COLO668 (cell line): Measurements from ENCODE around the gene VPS11.
A peak's percentile ranks its signal among the peaks of the same experiment; 100 is the strongest.

ENCODE experiments used
- DNase-seq: peaks from one replicate; lab custom pipeline; 2025; ENCODE audit not compliant: unreplicated experiment; lab: John Stamatoyannopoulos, UW

Gene VPS11

DNA sequence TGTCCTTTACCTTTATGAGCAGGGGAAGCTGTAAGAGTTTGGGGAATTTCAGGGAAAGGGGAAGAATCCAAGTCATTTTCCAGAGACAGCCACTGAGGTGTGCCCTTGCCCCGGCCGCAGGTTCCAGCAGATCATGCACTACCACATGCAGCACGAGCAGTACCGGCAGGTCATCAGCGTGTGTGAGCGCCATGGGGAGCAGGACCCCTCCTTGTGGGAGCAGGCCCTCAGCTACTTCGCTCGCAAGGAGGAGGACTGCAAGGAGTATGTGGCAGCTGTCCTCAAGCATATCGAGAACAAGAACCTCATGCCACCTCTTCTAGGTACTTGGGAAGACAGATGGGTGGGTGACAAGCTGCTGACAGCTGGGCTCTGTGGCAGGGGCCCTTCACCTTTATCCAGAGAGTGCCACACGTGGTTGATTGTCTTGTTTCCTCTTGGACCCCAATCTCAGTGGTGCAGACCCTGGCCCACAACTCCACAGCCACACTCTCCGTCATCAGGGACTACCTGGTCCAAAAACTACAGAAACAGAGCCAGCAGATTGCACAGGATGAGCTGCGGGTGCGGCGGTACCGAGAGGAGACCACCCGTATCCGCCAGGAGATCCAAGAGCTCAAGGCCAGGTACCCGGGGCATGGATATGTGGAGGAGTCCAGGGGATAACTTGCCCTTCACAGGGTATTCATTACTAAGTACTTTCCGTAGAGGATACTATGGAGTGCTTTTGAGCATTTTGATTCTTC is 11.2 kb downstream of the VPS11 start:
- no peak for DNase-seq

DNA sequence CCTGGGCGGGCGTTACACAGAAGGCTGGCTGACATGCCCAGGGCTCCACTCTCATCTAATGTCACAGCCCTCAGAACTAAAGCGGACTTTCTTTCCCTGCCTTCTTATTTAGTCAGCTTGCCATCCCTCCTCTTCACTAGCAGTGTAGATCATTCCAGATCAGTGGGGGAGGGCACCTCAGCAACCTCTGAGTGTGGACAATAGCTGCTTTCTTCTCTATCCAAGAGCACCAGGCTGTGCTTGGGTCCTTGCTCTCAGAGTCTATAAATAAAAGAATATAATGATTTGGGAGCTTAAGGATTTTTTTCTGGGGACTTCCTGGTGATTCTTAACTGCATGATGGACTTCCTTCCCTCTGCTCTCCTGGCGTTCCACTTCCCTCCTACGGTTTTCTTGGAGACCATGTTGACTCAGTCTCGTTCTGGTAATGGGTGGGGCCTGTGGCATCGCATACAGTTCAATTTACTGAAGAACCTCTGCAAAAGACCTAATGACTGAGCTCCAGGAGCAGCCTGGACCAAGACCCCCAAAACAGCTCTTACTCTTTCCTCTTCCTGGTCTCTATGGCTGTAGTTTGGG is 14.2 kb downstream of the VPS11 start:
- DNase-seq = no peak

DNA sequence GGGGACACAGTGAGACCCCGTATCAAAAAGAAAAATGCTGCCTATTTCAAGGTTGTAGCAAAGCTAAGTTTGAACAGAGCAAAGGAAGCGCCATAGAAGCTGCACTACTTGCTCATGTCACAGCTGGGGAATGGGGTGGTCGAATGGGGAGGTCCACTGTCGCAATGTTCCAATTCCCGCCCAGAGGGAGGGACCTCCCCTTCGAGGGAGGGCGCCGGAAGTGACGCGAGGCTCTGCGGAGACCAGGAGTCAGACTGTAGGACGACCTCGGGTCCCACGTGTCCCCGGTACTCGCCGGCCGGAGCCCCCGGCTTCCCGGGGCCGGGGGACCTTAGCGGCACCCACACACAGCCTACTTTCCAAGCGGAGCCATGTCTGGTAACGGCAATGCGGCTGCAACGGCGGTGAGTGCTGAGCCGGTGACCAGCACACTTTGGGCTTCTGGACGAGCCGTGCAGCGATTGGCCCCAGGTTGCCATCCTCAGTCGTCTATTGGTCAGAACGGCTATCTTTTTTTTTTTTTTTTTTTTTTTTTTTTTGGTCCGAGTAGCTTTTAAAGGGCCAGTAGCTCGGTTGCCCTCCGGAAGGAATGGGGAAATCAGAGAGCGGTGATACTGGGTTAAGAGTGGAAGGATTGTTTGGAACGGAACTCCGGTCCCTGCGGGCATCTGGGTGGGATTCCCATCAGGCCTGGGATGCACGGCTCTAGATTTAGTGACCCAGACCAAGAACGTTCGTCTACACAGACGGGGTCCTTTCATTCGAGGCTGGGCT is 17.2 kb downstream of the VPS11 start, which contains the start of gene HMBS:
Gene HMBS (plus strand): TSS at position 219 of the 774 bp plus-strand sequence. CDS start 153 bp downstream, at position 372.
- DNase-seq = peak; percentile 88

DNA sequence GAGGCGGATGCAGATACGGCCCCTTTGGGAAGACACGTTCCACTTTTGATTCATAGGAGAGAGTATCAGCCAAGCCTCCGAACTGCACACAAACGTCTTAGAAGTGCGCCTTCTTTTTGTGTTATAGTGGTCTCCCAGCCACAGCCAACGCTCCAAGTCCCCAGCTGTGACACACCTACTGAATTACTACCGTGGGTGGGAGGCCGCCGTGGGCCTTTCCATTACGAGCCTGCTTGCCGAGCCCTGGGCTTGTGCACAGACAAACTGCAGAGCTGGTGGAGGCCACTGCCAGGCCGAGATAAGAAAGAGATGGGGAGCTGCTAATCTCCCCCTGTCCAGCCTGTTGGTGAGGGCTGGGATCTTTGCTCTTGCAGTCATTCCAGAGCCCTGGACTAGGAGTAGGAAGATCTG is 17.8 kb downstream of the VPS11 start:
- DNase-seq = peak; percentile 36

DNA sequence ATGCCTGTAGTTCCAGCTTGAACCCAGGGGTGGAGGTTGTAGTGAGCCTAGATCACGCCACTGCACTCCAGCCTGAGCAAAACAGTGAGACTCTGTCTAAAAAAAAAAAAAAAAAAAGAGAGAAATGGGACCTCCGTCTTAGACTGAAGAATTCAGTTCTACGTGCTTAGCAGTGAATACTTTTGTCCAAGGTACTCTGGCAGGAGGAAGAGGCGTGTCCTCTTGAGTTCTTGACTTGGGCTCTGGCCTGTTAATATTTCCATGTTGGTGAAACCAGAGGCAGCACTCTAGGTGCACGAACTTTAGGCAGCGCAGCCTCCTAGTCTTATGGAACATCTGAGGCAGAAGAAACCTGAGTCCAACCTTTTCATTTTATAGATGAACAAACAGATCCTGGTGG is 19.5 kb downstream of the VPS11 start:
- DNase-seq = no peak

DNA sequence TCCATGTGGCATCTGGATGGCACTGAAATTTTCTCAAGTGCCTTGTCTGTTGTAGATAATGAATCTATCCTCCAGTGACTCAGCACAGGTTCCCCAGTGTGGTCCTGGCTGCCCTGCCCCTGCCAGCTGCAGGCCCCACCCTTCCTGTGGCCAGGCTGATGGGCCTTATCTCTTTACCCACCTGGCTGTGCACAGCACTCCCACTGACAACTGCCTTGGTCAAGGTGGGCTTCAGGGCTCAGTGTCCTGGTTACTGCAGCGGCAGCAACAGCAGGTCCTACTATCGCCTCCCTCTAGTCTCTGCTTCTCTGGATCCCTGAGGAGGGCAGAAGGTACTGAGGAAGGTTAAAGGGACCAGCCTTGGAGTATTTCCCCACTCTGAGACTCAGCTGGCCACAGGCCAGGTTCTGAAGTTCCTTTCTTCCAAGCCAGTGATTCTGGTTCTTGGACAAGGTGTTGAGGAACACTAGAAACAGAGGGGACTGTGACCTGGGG is 20.2 kb downstream of the VPS11 start:
- DNase-seq = peak; percentile 70

DNA sequence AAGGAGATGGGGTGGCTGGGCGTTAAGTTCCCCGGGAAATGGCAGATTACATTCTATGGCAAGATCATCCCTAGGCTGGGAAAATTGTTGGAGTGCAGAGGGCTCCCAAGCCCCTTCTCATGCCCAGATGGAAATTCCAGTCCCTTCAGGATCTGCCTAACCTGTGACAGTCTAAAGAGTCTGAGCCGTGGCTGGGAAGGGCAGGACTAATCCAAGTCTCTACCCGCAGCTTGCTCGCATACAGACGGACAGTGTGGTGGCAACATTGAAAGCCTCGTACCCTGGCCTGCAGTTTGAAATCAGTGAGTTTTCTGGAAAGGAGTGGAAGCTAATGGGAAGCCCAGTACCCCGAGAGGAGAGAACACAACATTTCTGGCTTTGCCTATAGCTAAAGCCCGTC is 20.8 kb downstream of the VPS11 start:
- DNase-seq = no peak

DNA sequence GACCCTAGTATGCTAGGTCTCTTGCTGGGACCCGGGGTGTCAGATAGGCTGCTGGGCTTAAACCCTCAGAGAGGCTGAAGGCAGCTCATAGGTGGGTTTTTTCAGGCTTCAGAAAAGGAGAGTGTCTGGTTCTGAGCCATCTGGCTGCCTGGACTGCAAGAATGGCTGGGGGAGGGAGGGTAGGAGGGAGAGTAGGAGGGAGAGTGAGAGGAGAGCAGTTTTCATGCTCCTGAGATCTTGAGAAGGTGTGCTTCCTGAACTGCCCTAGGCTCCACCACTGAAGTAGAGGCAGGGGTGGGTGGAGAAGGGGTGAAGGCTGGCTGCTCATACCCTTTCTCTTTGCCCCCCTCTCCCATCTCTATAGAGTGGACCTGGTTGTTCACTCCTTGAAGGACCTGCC is 21.7 kb downstream of the VPS11 start:
- DNase-seq = no peak

DNA sequence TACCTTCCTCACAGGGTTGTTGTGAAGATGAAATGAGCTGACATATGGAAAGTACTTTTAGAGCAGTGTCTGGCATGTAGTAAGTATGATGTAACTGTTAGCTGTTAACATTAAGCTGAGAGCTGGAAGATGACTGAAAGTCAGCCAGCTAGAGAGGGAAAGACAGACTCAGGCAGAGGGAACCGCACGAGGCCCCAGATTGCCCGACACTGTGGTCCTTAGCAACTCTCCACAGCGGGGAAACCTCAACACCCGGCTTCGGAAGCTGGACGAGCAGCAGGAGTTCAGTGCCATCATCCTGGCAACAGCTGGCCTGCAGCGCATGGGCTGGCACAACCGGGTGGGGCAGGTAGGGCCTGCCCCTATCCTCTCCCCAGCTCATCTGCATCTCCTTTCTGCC is 23.6 kb downstream of the VPS11 start:
- peak; percentile 7 for DNase-seq

DNA sequence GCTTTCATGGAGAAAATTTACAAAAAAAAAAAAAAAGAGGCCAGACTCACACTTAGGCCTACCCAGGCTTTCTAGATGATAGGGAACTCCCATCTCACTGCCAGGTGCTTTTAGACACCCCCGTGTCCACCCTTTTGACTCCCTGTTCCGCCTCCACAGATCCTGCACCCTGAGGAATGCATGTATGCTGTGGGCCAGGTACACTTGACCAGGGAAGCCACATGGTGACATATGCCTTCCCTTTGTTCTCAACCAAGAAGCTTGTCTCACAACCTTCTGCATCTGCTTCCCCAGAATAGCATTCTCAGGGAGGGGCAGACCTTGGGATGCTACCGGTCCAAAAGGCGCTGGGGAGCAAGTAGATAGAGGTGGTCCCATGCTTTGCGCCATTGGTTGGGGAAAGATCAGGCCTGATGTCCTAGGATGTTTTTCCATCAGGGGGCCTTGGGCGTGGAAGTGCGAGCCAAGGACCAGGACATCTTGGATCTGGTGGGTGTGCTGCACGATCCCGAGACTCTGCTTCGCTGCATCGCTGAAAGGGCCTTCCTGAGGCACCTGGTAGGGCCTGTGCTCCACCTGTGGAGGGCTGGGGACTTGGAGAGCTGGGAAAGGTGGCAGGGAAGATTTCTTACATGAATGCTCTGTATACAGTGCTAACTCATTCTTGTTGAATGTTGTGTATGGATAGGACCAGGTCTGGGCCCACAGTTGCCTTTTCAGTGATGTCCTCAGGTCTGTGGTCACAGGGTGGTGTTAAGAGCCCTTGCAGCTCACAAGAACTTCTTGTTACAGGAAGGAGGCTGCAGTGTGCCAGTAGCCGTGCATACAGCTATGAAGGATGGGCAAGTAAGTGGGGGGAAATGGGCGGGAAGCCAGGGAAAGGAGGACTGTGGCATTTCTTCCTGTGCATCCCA is 24.6 kb downstream of the VPS11 start:
- DNase-seq = no peak

DNA sequence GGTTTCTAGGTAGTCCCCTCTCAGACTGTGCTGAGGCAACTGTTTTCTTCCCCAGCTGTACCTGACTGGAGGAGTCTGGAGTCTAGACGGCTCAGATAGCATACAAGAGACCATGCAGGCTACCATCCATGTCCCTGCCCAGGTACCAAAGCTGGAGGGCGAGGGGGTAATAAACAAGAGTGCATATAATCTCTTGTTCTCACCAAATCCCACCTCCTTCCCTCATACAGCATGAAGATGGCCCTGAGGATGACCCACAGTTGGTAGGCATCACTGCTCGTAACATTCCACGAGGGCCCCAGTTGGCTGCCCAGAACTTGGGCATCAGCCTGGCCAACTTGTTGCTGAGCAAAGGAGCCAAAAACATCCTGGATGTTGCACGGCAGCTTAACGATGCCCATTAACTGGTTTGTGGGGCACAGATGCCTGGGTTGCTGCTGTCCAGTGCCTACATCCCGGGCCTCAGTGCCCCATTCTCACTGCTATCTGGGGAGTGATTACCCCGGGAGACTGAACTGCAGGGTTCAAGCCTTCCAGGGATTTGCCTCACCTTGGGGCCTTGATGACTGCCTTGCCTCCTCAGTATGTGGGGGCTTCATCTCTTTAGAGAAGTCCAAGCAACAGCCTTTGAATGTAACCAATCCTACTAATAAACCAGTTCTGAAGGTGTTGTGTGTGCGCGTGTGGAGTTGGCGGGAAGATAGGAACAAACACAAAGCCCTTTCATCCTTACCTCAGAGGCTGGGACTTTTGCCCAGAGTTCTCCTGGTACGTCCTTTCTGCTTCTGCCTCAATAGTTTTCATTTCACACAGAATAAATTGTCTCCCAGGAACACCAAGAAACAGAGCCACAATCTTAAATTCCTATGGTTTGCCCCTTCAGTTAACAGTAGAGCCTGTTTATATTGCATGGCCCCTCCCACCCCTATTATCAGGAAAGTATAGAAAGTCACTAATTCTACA is 25.5 kb downstream of the VPS11 start:
- DNase-seq = peak; percentile 21

DNA sequence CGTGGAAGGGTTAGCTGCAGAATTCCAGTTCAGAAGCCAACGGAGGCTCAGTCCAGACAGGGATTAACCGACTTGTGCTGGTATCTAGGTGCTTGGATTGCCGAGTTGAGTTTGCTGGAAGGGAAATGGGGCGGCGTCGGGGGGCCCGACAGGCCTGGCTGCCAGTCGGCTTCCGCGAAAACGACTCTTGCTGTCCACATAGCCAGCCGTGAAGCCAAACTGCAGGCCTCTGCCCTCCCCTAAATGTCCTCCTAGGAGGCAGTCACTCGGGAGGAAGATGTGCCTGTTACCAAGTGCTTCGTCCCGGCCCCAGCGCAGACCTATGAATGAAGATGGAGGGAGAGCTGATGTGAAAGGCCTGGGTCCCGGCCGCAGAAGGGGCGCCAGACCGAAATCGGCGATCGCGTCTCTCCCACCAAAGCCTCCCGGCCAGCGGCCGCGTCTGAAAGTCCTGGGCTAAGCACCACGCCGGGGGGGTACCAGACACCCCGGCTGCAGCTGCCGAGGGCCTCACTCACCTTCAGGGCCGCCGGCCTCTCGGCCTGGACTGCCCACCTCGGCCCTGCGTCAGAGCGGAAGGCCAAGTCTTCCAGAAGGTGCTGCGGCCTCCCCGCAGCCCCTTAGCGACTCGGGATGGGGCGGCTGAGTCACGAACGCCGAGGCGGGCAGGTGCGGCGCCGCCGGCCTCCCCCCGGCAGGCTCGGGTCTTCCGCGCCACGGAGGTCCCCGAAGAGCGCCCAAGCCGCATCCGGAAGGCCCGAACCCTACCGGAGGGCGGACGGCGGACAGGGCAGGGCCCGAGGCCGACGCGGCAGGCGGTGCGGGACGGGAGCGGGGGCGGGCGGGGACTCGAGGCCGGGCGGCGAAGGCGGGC is 26.6 kb downstream of the VPS11 start:
- peak; percentile 63 for DNase-seq

DNA sequence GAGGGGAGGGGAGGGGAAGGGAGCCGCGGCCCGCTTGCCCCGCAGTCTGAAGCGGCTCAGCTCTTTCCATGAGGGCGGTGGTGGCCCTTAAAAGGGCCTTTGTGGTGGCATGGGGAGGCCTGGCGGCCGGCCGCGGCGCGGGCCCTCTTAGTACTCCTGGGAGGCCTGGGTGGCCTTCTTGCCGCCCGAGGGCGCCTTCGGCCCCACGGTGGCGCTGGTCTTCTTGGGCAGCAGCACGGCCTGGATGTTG is 27.1 kb downstream of the VPS11 start:
- peak; percentile 79 for DNase-seq

DNA sequence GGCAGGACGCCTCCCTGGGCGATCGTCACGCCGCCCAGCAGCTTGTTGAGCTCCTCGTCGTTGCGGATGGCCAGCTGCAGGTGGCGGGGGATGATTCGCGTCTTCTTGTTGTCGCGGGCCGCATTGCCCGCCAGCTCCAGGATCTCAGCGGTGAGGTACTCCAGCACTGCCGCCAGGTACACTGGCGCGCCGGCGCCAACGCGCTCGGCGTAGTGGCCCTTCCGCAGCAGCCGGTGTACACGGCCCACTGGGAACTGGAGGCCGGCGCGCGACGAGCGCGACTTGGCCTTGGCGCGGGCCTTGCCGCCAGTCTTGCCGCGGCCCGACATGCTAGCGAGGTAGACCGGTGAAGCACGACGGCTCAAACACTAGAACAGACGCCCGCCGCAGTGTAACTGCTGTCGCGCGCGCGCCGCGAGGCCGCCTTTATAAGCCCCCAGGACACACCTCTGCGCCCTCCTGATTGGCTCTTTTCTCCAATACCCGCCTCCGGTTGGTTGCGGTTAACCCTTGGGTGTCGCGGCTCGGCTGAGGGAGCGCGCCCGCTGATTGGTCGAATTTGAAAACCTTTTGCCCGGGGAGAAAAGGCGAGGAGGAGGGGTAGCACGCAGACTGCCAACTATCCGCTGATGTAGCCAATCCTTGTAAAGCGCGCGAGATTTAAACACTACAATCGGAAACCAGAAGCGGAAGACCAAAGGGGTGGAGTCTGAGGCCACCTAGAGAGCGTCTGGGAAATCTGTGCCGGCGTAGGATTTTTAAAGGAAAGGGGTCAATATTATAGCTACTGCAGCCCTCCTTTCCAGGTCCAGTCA is 27.7 kb downstream of the VPS11 start:
- peak; percentile 97 for DNase-seq

DNA sequence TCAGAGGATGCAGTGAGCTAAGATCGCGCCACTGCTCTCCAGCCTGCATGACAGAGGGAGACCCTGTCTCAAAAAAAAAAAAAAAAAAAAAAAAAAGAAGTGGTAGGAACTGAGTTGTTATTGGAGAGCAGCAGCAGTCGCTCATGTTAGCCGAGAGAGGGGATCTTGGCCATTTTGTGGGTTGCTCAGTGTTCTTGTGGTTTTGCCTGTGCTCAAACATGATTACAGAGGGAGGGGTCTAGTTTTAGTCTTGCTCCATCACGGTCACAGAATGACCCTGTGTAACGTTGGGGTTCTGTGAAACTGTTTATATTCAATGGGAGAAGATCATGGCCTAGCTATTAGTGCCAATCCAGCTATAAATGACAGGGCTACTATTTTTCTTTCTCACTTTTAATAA is 32.1 kb downstream of the VPS11 start:
- DNase-seq = no peak

DNA sequence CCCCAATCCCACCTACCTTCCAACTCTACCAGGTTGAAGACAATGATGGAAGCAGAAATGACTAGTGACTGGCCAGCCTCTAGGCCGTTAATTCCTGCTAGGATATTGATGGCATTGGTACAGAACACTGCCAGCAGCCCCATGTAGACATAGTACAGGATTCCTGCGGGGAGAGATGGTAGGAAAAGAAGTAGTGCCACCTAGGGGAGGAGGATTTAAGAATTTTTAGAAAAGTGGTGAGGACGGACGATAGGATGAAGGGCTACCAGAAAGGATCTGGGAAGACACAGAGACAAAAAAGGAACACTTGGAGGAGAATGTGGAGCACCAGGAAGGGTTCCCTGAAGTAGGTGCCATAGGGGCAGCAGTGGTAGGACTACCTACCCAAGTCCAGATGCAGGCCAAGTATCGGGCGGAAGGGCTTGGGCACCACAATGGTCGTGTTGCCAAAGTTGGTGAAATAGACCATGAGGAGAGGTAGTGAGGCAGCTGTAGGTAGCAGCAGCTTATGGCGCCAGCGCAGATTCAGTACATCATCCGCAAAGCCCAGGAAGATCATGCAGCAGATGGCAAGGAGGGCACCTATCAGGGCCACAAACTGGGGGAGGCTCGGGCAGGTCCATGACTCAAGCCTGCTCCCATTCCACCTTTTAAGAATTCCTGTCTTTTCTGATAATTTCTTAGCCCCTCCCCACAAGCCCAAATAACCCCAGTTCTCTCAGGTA is 32.8 kb downstream of the VPS11 start:
- peak; percentile 10 for DNase-seq

DNA sequence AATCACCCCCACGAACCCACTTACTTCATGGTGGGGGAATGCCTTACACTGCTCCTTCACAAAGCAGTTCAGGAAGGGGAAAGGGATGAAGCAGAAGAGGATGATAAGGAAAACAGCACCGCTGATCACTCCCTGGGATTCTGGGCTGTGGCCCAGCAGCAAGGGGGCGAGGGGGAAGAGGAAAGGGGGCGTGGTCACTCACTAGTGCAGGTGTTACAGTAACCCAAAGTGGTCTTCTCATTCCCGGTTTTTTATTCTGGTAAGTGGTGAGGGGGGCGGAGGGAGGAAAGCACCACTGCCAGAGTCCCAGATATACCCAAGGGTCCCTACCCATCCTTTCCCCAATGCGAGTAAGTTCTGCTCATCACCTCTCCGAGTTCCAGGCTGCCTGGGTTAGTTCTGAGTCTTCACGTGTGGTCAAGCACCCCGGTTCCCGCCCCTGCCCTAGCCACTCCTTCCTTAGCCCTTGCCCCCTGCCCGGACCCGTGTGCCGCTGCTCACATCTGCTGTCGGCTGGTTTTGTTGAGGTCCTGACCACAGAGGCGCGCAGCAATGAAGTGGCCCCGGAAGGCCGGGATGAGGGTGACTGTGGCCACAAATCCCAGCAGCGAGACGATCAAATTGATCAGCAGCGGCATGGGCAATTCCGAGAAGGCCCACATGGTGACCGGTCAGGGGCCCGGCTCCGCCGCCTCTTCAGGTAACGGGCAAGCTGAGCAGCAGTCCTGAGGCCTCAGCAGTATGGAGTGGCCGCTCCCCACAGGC is 33.6 kb downstream of the VPS11 start:
- peak; percentile 51 for DNase-seq
